Activated T-helper 1 cell treated with anti-CD3 and anti-CD28 coated beads, Interleukin-12 subunit alpha, Interleukin-12 subunit beta, Interleukin-2, Interleukin-4 antibody, amounts not matched to agents 30 ng/mL and 10 ng/mL and 1 ng/mL, durations not matched to agents 14 hours and 24 hours and 36 hours (primary cell): ENCODE measurements around the gene PASK. TPM values are rescaled to one million over a fixed set of nuclear protein-coding genes. Genes with fewer than 3 reads are reported as not detected.

Source experiments
- DNase-seq: peaks from one replicate; pipeline ENCODE4 v3.0.0; 2021; ENCODE audit warnings: low spot score
- H3K27ac Mint-ChIP-seq: one replicate; pipeline ENCODE4 v1.8.0; 2021; ENCODE audit warnings: mild to moderate bottlenecking, mixed read lengths
- H3K27me3 Mint-ChIP-seq: one replicate; pipeline ENCODE4 v1.8.0; 2022; ENCODE audit warnings: mild to moderate bottlenecking, moderate library complexity, mixed read lengths; ENCODE audit not compliant: insufficient read depth
- H3K36me3 Mint-ChIP-seq: one replicate; pipeline ENCODE4 v1.8.0; 2021; ENCODE audit warnings: low read depth, mixed read lengths
- H3K4me1 Mint-ChIP-seq: one replicate; pipeline ENCODE4 v1.8.0; 2021; ENCODE audit warnings: low read depth, mixed read lengths
- H3K4me3 Mint-ChIP-seq: one replicate; pipeline ENCODE4 v1.8.0; 2021; ENCODE audit warnings: mild to moderate bottlenecking, moderate library complexity, mixed read lengths
- H3K9me3 Mint-ChIP-seq: one replicate; pipeline ENCODE4 v1.8.0; 2021; ENCODE audit warnings: mixed read lengths
- intact Hi-C: fragments of 100-400 bp; cut with micrococcal nuclease; formaldehyde crosslinking; loops from one replicate; pipeline ENCODE4 v1.15.1; 2024
- total RNA-seq: library from RNA; stranded (reverse); gene quantifications from 2 replicates; pipeline ENCODE4 v1.2.3, GENCODE V29; 2022

The PASK gene
- total RNA-seq, 1 donor from 2014 or later: 101 TPM

GRCh38 chr2:241064008-241064801, 85.1 kb downstream of the PASK start:
- DNase-seq: peak; percentile 22
- no peaks in the 10 kb centered on the region for H3K36me3 Mint-ChIP-seq
- no peak overlapping the region for H3K27ac Mint-ChIP-seq
- H3K4me1 Mint-ChIP-seq: no peaks in the 10 kb centered on the region
- peaks cover 7% of the 10 kb centered on the region for H3K27me3 Mint-ChIP-seq
- intact Hi-C loops: loop anchor here (10.0 kb wide), 1 partner anchor 821 kb away; no protein-coding TSS in a partner anchor
- no peaks in the 10 kb centered on the region for H3K9me3 Mint-ChIP-seq
- H3K4me3 Mint-ChIP-seq: no peak overlapping the region

GRCh38 chr2:241063587-241063986, 85.7 kb downstream of the PASK start:
- H3K4me1 Mint-ChIP-seq: no peaks in the 10 kb centered on the region
- H3K4me3 Mint-ChIP-seq: no peak overlapping the region
- DNase-seq: no peak
- intact Hi-C loops: loop anchor here (10.0 kb wide), 1 partner anchor 821 kb away; no protein-coding TSS in a partner anchor
- H3K36me3 Mint-ChIP-seq: no peaks in the 10 kb centered on the region
- H3K9me3 Mint-ChIP-seq: no peaks in the 10 kb centered on the region
- peaks cover 7% of the 10 kb centered on the region for H3K27me3 Mint-ChIP-seq
- no peak overlapping the region for H3K27ac Mint-ChIP-seq

GRCh38 chr2:241063093-241063551, 86.2 kb downstream of the PASK start:
- DNase-seq: no peak
- no peak overlapping the region for H3K27ac Mint-ChIP-seq
- H3K9me3 Mint-ChIP-seq: no peaks in the 10 kb centered on the region

GRCh38 chr2:241062389-241063092, 86.7 kb downstream of the PASK start:
- no peak for DNase-seq
- Mint-ChIP-seq H3K27me3 (peaks cover 7% of the 10 kb centered on the region), H3K9me3 (no peaks in the 10 kb centered on the region), H3K4me1 (no peaks in the 10 kb centered on the region), H3K27ac (no peak overlapping the region), H3K36me3 (no peaks in the 10 kb centered on the region), H3K4me3 (no peak overlapping the region)
- intact Hi-C loops: loop anchor here (10.0 kb wide), 1 partner anchor 822 kb away; no protein-coding TSS in a partner anchor

More at GRCh38 chr2:241063093-241063551, 86.2 kb downstream of the PASK start:
- intact Hi-C loops: loop anchor here (10.0 kb wide), 1 partner anchor 822 kb away; no protein-coding TSS in a partner anchor
- H3K4me3 Mint-ChIP-seq: no peak overlapping the region
- H3K4me1 Mint-ChIP-seq: no peaks in the 10 kb centered on the region
- H3K27me3 Mint-ChIP-seq: peaks cover 7% of the 10 kb centered on the region
- no peaks in the 10 kb centered on the region for H3K36me3 Mint-ChIP-seq

- intact Hi-C loops: loop anchor here (10.0 kb wide), 1 partner anchor 824 kb away; no protein-coding TSS in a partner anchor
Measured at GRCh38 chr2:241061275-241061674, 88.0 kb downstream of the PASK start.

More at GRCh38 chr2:241061275-241061674, 88.0 kb downstream of the PASK start:
- H3K9me3 Mint-ChIP-seq: no peaks in the 10 kb centered on the region
- H3K4me1 Mint-ChIP-seq: no peaks in the 10 kb centered on the region
- H3K27ac Mint-ChIP-seq: no peak overlapping the region
- no peaks in the 10 kb centered on the region for H3K36me3 Mint-ChIP-seq
- DNase-seq: no peak
- no peak overlapping the region for H3K4me3 Mint-ChIP-seq
- H3K27me3 Mint-ChIP-seq: peaks cover 7% of the 10 kb centered on the region

Other genes with a start within 250 kb of the PASK start
- gene CROCC2, start 243.1 kb downstream of the PASK start, total RNA-seq: not detected in 2 replicates
- gene SNED1, start 150.9 kb downstream of the PASK start, total RNA-seq: 1.6 and 2.5 TPM in 2 replicates
- 40.5 and 43.3 TPM in 2 replicates for gene MTERF4, start 47.2 kb downstream of the PASK start, total RNA-seq
- gene PPP1R7, start 995 bp upstream of the PASK start, total RNA-seq: 115 and 118 TPM in 2 replicates
- 2.1 and 2.4 TPM in 2 replicates for gene ANO7, start 39.2 kb upstream of the PASK start, total RNA-seq
- gene HDLBP, start 166.2 kb upstream of the PASK start, total RNA-seq: 270 and 273 TPM in 2 replicates
- 203 and 219 TPM in 2 replicates for gene SEPTIN2, start 166.5 kb upstream of the PASK start, total RNA-seq
- gene FARP2, start 206.8 kb upstream of the PASK start, total RNA-seq: 36.6 and 40.9 TPM in 2 replicates